Umbilical cord (tissue), 2 donors: ENCODE results near the gene TEX35. TPM values are rescaled to one million over a fixed set of nuclear protein-coding genes. Genes with fewer than 3 reads are reported as not detected.
A peak's percentile ranks its signal among the peaks of the same experiment; 100 is the strongest.
"Not testable (repeated sequence)": the region's sequence is repeated elsewhere in the genome, so short reads cannot be mapped to it uniquely, and the experiment has no call there.

Source experiments
- DNase-seq: peaks from one replicate; pipeline ENCODE4 v3.0.0-alpha.2; 2015; ENCODE audit warnings: low spot score
- total RNA-seq: library from RNA; depleted of rRNA; stranded (reverse); fragments of >200 nt; gene quantifications from one replicate; pipeline ENCODE4 v1.2.3, GENCODE V29; 2014; ENCODE audit warnings: low replicate concordance; ENCODE audit not compliant: insufficient read depth

TEX35 gene
- total RNA-seq, 1 donor from 2014 or later: 0.72 TPM

DNA sequence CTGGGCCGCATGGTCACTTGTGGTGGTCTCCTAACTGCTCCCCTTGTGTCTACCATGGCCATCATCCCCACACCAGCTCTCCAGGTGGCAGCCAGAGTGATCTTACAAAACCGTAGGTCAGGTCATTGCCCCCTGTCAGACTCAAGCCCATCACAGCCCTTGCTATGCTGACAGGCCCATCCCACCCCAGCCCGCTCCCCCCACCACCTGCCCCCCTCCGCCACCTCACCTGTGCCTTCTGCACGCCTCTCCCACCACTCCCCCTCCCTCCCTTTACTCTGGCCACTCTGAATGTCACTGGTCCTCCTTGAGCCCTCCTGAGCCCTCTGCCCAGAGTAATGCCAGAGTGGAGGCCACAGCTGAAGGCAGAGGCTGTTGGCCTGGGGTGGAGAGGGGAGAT lies 28.5 kb downstream of the TEX35 start:
- no peak for DNase-seq

DNA sequence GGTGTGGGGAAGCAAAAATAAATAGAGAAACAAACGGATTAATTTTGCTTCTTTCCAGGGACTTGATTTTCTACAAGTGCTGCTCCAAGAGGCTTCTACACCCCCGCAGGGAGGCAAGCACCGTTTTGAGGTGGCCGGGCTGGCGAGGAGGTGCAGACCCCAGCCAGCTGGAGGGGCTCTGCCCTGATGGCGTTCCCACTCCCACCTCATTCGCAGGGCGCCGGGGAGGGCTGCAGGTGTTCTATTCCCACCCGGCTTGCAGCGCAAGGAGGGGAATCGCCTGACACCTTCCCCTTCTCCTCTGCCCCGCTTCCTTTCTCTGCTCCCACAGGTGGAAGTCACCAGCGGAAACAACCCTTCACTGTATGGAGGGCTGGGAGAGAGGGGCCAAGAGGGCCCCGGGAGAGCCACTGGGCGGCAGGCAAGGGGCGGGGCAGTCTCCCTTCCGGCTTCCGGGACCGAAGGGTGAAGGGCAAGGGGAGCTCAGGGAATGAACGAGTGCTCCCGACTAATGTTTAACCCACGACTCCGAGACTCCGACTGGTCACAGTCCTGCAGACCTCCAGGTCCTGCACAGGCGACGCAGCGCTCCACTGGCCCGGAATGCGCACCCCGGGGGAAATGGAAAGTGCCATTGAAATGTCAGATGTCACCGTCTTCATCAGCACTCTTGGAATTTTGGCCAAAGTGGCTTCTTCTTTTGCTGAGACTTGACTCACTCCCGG lies 29.1 kb downstream of the TEX35 start:
- DNase-seq: peak; percentile 37

DNA sequence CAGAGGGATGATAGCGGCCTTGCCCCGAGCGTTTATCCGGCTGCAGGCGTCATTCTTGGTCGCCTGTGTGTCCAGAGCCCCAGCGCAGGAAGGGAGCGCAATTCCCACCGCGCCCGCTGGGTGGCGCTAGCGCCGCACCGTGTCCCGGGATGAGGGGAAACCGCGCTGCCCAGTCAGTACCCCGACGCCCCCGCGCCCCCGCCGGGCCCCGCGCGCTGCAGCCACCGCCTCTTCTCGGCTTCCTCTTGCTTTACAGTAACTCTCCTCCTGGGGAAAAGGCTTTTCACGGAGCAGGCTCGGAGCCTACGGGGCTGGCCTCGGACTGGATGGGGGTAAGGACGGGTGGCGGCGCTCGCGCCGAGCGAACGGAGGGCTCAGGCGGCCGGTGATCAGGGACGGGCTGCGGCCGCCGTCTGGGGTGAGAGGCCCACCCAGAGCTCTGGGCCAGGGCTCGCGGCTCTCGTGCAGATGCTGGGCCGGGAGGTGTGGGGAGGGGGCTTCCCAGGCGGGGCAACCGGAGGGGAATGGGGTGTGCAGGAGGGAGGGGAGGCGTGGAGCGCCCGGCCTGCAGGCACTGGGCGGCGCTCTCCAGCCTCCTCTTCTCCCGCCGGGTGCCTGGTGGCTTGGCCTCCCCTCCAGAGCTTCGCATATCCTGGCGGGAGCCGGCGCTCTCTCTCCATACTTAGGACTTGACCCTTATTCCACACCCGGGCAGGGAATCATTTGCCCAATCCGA lies 29.8 kb downstream of the TEX35 start:
- peak; percentile 95 for DNase-seq

DNA sequence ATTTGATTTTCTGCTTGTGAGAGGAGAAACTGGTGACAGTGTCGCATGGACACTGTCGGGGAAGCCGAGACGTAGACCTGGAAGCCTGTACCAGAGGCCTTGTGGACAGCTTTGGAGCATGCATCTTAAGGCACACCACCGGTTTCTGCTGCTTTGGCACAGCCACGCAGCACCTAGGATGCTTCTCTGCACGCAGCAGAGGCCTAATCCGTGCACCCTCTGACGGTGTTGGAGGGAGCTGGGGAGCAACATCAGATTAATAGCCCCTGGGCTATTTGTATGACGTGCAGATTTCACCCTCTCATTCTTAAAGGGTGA lies 30.3 kb downstream of the TEX35 start:
- no peak for DNase-seq

DNA sequence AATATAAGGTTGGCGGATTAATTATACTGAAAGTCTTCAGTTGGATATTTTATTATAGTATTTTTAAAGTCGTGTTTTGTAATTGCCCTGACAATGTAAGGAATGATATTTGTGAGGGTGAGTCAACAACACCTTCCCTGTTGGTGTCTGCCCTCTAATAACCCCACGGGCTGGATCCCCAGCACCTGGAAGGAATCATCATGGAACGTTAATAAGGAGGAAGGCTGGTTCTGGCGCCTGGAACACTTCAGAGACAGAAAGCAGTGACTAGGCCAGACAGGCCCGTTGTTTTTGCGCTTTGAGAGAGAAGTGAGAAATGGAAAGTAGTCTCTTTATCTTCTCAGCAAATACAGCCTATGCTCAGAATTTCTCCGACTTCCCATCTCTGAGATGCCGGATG lies 31.6 kb downstream of the TEX35 start:
- peak; percentile 42 for DNase-seq

DNA sequence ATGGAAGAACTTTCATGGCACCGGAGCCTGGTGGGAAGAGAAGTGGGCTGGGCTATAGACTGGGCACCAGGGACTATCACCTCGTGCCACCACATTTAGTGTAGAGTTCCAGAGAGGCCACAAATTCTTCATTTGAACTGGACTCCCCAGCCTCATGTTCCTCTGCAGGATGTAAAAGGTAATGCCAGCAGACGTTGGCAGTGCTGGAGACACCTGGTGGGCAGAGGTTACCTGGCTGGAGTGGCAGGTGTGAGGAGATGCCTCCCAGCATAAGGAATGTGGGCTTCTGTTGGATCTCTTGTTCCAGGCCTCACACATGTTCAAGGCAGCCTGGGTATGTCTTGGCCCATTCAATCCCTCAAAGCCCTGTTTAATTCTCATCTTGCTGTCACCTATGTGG lies 35.2 kb downstream of the TEX35 start:
- DNase-seq: no peak

DNA sequence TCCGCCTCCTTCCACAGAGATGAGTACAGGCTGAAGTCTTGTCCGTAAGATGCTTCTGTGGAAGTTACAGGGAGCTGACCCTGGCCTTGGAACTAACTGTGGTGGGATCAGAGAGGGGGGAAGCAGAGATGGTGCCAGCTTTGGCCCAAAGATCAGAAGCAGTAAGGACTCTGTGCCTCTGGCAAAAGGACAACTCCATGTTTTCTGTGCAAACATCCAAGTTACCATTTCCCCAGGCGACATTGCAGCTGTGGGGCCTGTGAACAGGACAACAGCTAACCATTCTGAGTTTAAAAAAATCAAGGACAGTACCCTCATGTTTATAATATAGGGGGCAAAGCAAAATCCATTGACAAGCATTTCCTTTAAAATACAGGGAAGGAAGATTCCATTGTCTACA lies 38.4 kb downstream of the TEX35 start:
- DNase-seq: no peak

DNA sequence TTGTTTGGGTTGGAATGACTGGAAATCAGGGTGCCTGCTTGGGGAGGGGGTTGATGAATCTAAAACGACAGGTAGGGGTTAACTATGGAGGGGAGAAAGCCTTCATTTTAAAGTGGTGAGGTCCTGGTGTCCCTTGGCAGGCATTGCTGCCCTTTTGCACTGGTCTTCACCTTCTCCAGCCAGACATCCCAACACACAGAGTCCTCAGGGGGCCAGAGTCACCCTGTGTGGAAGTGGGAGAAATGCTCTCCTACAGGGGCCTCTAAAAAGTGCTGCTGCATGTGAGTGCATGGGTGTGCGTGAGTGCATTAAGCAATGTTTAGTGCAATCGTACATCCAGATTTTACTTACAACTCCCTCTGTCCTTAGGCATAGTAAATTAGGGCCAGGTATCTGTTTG lies 39.0 kb downstream of the TEX35 start:
- no peak for DNase-seq

DNA sequence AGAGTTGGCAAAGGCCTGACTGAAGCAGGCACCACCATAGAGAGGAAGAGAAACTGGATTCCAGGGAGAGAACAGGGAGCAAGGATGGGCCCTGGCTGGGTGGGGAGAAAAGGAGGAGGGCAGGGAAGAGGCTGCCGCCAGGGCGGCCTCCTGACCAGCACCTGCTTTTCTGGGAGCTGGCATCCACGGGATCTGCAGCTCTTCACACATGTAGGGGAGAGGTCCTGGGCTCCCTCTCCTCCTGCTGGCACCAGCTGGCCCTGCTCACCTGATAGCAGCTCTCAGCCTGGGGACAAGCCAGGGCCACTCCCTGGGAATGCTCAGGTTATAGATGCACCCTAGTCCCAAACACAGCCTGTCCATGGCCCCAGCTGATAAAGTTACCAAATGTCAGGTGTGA lies 39.9 kb downstream of the TEX35 start:
- no peak for DNase-seq

DNA sequence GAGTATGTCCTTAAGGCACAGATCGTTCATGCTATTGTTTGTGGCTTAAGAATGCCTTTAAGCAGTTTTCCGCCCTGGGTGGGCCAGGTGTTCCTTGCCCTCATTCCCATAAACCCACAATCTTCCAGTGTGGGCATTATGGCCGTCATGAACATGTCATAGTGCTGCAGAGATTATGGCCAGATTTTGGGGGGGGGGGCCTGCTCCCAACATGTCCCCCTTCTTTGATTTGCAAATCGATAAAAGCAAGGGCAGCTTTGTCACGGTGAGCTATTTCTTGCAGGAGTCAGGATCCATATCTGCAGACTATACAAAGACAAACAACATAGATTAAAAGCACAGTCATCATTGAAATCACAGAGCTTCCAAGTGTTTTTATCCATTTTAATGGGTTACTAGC lies 41.4 kb downstream of the TEX35 start:
- not testable (repeated sequence) for DNase-seq

DNA sequence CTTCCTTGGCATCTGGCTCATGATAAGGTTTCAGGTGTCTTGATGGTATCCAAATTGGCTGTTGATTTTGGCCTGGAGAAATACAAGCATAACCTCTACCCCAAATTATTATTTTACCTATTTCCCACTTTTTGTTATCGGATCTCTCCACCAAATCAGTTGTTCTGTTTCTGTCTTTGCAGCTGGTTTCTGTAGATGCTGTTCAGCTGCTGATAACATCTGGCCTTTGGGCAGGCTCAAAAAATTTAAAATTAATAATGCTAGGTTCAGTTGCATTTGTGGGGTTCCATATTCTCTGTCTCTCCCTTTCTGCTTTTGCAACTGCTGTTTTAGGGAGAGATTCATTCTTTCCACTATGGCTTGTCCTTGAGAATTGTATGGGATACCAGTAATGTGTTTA lies 42.7 kb downstream of the TEX35 start:
- not testable (repeated sequence) for DNase-seq

DNA sequence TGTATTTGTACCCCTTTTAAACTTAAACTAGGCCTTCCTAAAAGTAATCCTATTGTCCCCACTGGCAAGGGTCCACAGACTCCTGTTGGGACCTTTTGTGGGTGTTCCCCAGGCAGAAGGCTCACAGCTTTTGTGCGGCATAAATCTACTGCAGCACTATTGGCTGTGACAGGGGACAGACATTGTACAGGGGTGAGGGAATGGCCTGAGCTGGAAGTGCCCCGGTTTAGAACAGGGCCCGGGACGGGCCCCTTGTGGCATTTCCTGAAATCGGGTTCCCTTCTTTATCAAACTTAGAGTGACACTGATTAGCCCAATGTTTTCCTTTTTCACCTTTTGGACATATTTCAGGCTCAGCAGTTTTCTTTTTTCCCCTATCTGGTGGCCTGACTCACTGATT lies 45.9 kb downstream of the TEX35 start:
- DNase-seq: not testable (repeated sequence)

DNA sequence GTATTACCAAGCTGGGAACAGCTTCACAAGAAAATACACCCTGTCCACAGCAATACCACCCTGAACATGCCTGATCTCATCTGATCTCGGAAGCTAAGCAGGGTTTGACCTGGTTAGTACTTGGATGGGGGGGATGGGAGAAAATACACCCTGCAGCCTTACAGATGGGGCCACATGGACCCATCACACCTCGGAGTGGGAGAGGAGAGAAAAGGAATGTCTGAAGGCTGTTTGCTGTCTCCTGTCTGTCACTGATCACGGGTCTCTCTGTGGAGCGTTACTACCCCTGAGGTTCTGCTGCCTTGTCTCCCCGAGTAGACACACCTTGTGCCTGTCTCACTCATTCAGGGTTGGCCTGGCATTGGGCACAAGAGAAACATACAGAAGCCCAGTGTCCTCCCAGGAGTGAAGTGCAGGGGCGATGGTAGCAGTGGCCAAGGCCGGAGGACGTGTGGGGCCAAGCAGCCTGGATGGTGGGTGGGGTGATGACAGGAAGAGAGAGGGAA lies 48.0 kb downstream of the TEX35 start:
- DNase-seq: no peak

DNA sequence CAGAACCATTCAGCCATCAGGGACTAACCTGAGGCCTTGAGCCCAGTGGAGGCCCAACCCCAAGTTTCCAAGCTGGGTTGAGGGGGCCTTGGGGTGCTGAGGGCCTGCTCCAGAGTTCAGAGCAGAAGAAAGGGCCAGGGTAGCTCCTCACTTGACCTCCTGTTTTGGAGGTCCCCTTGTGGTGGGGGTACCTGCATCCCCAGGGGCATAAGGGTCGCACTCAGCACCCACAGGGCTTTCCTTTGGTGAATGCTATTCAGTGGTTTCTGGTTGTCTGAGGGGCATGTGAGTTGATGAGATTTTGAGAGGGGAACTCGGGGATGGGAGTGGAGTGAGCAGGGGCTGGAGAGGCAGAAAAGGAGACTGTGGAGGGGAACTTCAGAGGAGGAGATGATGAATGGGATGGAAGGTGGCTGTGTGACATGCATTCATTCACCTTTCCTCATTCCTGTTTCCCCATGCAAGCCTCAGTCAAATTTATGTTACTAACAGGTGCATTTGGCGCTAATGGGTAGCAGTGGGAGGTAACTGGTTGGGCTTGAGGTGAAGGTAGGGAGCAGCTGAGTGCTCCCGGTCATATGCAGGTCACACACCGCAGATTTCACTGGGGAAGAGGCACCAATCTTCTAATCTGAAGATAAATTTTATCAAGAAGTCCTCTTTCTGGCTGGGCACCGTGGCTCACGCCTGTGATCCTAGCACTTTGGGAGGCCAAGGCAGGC lies 50.4 kb downstream of the TEX35 start:
- no peak for DNase-seq

DNA sequence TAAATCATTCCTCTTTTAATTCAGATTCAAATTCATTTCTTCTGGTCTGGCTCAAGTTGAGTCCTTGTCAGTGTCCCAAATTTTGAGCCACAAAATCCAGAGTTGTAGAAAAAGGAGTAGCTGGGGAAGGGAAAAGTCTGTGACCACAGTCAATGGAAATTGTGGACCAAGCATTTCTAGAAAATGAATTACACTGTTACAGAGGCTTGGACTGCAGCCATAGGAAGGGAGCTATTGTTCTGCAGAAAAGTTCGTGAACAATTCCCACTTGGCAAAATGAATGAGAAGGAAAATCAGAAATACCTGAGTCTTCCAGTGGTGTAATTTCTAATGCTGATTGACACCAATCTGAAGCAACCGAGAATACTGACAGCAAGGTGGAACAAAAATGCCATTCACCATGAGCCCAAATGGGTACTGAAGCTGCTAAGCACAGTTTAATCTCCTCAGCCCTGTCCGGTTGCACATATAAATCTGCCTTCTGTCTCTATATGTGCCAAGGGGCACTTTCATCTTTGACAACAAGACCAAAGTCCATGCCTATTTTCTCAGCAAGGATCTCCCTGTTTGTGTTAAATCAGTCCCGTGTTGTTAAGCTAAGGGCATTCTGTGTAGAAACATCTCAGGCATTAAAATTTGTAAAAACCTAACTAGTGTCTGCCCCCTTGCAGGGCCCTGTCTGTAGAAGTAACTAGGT lies 51.3 kb downstream of the TEX35 start:
- DNase-seq: no peak

DNA sequence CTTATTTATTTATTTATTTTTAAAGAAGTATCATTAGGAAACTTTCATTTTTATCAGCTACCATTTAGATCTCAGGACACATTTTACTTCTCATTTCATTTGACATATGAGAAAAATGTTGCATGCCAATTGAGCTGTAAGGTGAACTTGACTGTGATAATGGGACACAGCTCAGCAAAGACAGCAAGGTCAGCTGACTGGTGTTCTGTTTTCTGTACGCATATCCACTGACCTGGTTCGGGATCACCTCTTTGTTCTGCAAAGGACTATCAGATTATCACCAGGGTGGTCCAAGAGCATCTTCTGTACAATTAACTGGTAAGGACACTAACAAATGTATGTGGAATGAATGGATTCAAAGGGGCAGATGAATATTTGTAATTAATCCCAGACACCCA lies 51.9 kb downstream of the TEX35 start:
- DNase-seq: no peak

DNA sequence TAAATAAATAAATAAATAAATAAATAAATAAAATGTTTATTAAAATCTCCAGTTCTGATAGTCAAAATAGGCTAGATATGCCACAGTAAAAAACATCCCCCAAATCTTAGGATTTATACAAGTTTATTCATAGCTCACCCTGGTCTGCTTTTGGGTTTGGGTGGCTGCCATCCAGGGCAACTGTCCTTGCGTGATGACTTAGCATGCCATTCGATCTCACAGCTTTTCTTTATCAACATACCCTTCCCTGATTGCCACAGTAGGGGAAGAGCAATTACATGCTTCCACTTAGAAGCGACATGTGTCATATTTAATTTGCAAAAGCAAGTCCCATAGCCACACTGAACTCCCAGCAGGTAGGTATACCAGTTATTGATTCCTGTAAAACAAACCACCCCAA lies 52.7 kb downstream of the TEX35 start:
- DNase-seq: no peak

DNA sequence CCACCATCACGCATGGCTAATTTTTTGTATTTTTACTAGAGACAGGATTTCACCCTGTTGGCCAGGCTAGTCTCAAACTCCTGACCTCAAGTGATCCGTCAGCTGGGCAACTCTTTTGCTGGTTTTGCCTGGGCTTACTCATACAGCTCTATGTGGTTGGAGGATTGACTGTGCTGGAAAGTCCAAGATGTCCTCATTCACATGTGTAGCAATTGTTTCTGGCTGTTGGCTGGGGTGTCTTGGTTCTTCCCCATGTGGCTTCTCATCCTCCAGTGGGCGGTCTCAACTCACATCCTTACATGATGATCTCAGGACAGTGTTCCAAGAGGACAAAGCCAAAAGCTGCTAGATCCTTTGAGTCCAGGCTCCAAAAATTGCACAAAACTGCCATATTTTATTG lies 53.3 kb downstream of the TEX35 start:
- no peak for DNase-seq

DNA sequence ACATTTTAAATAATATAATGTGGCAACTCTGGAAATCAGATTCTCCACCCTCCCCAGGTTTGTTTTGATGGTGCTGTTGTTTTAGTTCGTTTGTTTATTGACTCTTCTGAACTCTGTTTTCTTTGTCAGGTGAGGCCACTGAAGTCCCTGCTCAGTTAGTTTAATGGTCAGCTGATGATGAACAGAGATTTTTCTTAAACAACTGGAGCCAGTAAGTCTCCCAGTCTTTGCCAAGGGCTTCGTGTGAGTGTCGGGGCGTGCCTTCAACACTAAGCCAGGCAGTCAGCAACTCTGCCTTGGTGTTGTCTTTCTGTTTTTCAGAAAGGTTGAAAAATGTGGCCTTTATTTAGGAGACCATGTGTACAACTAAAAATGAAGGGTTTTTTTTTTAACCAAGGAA lies 58.9 kb downstream of the TEX35 start:
- peak; percentile 36 for DNase-seq
